AG04449 (cell line): ENCODE measurements around the gene ABRACL.

Experiments used
- CTCF ChIA-PET: fragments of 350-600 bp; formaldehyde crosslinking; extraction: SDS; loops from one replicate; lab custom pipeline; 2021; ENCODE audit warnings: antibody characterized with exemption; lab: Yijun Ruan, JAX
- POLR2A ChIA-PET: fragments of 400-600, 350-600 bp; formaldehyde crosslinking; extraction: SDS; loops from one replicate; lab custom pipeline; 2020; ENCODE audit warnings: antibody characterized with exemption, inconsistent platforms; lab: Yijun Ruan, JAX
- DNase-seq: peaks from one replicate; pipeline ENCODE4 v3.0.0-alpha.2; 2010; ENCODE audit warnings: low read depth, low spot score
- H3K4me3 ChIP-seq: 2 replicates; pipeline ENCODE4 v1.5.1; 2011; ENCODE audit warnings: low read depth, mild to moderate bottlenecking, control low read depth, low read length
- TF ChIP-seq, protein P1 (sequence below): IDR thresholded peaks from one replicate; pipeline ENCODE4 v1.5.1; 2011; ENCODE audit warnings: mild to moderate bottlenecking, moderate library complexity, low read length, control low read depth, inconsistent platforms; ENCODE audit not compliant: insufficient read depth; ENCODE audit errors: missing control alignments

The ABRACL gene

DNA sequence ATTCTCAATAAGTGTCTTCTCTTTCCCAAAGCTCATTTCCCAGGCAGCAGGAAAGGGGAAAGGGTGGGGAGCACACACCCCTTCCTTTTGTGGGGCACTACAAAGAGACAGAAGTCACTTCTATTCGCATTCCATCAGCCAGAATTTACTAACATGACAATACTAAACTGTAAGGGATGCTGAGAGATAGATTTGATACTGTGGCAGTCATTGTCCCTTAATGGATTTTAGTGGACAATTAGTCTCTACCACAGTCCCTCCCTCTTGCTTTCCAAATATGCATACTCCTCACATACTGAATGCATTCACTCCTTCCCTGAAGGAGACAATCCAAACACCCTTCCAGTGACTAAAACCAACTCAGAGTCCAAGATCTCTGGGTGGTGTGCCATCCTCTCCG, 50.5 kb downstream of the ABRACL start:
- POLR2A ChIA-PET = no interaction called here

GRCh38 chr6:139080255-139080920, 51.8 kb downstream of the ABRACL start:
- ChIA-PET POLR2A (no interaction called here), CTCF (no interaction called here)
- no peak overlapping the region for H3K4me3 ChIP-seq
- DNase-seq = no peak
- TF ChIP-seq, protein P1, sequence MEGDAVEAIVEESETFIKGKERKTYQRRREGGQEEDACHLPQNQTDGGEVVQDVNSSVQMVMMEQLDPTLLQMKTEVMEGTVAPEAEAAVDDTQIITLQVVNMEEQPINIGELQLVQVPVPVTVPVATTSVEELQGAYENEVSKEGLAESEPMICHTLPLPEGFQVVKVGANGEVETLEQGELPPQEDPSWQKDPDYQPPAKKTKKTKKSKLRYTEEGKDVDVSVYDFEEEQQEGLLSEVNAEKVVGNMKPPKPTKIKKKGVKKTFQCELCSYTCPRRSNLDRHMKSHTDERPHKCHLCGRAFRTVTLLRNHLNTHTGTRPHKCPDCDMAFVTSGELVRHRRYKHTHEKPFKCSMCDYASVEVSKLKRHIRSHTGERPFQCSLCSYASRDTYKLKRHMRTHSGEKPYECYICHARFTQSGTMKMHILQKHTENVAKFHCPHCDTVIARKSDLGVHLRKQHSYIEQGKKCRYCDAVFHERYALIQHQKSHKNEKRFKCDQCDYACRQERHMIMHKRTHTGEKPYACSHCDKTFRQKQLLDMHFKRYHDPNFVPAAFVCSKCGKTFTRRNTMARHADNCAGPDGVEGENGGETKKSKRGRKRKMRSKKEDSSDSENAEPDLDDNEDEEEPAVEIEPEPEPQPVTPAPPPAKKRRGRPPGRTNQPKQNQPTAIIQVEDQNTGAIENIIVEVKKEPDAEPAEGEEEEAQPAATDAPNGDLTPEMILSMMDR = no peak

More for the DNA sequence above, 50.5 kb downstream of the ABRACL start:
- CTCF ChIA-PET = no interaction called here
- DNase-seq = no peak
- TF ChIP-seq, protein P1 = no peak
- no peak overlapping the region for H3K4me3 ChIP-seq

- DNase-seq = no peak
- CTCF ChIA-PET = interaction anchor here (1.4 kb wide), 1 partner anchor 93 kb away, joined by 4 read pairs; no protein-coding TSS in a partner anchor
- H3K4me3 ChIP-seq = no peak overlapping the region
- POLR2A ChIA-PET = no interaction called here
- TF ChIP-seq, protein P1 = no peak
Measured at GRCh38 chr6:139081471-139081870, 52.9 kb downstream of the ABRACL start.

GRCh38 chr6:139082370-139082769, 53.8 kb downstream of the ABRACL start:
- no peak overlapping the region for H3K4me3 ChIP-seq
- POLR2A ChIA-PET = no interaction called here
- TF ChIP-seq, protein P1 = no peak
- no peak for DNase-seq
- CTCF ChIA-PET = interaction anchor here (1.4 kb wide), 1 partner anchor 93 kb away, joined by 4 read pairs; no protein-coding TSS in a partner anchor

GRCh38 chr6:139091826-139092225, 63.3 kb downstream of the ABRACL start:
- H3K4me3 ChIP-seq = no peak overlapping the region
- no peak for DNase-seq
- ChIA-PET POLR2A (no interaction called here), CTCF (no interaction called here)
- TF ChIP-seq, protein P1 = no peak
